ENCODE data around the gene TMEM178B. TPM values are rescaled to one million over a fixed set of nuclear protein-coding genes. Genes with fewer than 3 reads are reported as not detected.

The TMEM178B gene
- total RNA-seq, 2 experiments from 2014 or later = not detected

DNA sequence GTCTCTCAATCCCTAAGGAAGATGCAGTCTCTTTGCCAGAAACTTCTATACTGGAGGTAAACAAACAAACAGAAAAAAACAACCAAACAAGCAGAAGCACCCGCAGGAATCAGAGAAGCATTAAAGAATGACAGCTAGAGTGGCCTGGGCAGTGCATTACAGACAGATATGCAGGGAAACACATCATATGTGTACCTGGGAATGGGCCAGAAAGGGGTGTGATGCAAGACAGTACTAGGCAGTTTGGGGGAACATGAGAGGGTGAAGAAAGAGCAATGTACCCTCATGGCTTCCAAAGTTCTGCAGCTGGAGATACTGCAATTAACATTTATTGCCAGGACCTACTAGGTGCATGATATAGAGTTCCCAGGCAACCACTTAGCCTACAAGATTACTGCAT is 177.3 kb downstream of the TMEM178B start:
- TF ChIP-seq, protein P1, sequence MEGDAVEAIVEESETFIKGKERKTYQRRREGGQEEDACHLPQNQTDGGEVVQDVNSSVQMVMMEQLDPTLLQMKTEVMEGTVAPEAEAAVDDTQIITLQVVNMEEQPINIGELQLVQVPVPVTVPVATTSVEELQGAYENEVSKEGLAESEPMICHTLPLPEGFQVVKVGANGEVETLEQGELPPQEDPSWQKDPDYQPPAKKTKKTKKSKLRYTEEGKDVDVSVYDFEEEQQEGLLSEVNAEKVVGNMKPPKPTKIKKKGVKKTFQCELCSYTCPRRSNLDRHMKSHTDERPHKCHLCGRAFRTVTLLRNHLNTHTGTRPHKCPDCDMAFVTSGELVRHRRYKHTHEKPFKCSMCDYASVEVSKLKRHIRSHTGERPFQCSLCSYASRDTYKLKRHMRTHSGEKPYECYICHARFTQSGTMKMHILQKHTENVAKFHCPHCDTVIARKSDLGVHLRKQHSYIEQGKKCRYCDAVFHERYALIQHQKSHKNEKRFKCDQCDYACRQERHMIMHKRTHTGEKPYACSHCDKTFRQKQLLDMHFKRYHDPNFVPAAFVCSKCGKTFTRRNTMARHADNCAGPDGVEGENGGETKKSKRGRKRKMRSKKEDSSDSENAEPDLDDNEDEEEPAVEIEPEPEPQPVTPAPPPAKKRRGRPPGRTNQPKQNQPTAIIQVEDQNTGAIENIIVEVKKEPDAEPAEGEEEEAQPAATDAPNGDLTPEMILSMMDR (IDR thresholded peaks at IDR 0.05) = no peak
- intact Hi-C loops (cut with DNase I, micrococcal nuclease) = no loop called here
- DNase-seq = no peak
- no peaks in the 10 kb centered on the region for H3K4me1 ChIP-seq (ENCODE audit: insufficient read depth, low read length)
- ChIA-PET POLR2A (no interaction called here), CTCF (no interaction called here)
- no peaks in the 10 kb centered on the region for H3K36me3 ChIP-seq (ENCODE audit: insufficient read depth, low read length)
- Mint-ChIP-seq H3K9me3 (no peaks in the 10 kb centered on the region), H3K27ac (no peak overlapping the region), H3K36me3 (ENCODE audit: low read depth) (no peaks in the 10 kb centered on the region), H3K4me3 (no peak overlapping the region), H3K4me1 (ENCODE audit: low read depth) (no peaks in the 10 kb centered on the region), H3K27me3 (peaks cover 14% of the 10 kb centered on the region)
- H3K27me3 ChIP-seq (ENCODE audit: control insufficient read depth in 1 of 2, insufficient read depth in 2 of 2, low read length in 2 of 2) = no peaks in the 10 kb centered on the region
- ATAC-seq (ENCODE audit: poor library complexity) = no peak
- H3K9me3 ChIP-seq (ENCODE audit: control insufficient read depth in 1 of 2, insufficient read depth in 1 of 2, low read length in 2 of 2) = no peaks in the 10 kb centered on the region
- H3K27ac ChIP-seq (ENCODE audit: low read depth in 1 of 2, low read length in 2 of 2) = no peak overlapping the region
- no peak overlapping the region for H3K4me3 ChIP-seq (ENCODE audit: low read length)

DNA sequence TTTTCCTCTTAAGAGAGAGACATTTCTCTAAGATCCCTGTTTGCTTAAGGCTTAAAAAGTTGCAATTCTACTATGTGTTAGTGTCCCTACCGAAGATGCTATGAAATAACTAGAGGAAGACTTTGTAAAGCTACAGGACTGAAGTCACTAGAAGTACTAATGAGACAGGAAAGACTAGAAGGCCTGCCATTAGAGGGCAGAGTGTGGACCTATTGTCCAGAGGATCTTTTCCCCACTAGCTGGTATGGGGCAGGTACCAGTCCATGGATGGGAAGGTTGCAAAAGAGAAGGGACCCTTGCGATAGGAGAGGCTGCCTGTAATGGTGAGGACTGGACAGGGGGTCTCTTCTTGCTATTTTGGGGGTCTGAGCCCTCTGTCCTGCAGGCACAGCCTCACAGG is 178.1 kb downstream of the TMEM178B start:
- H3K36me3 Mint-ChIP-seq (ENCODE audit: low read depth) = no peaks in the 10 kb centered on the region
- H3K27ac ChIP-seq (ENCODE audit: low read depth in 1 of 2, low read length in 2 of 2) = no peak overlapping the region
- ATAC-seq (ENCODE audit: poor library complexity) (no peak), DNase-seq (no peak)
- ChIA-PET CTCF (no interaction called here), POLR2A (no interaction called here)
- peaks cover 5% of the 10 kb centered on the region for H3K9me3 Mint-ChIP-seq
- H3K27ac Mint-ChIP-seq = no peak overlapping the region
- H3K27me3 ChIP-seq (ENCODE audit: control insufficient read depth in 1 of 2, insufficient read depth in 2 of 2, low read length in 2 of 2) = no peaks in the 10 kb centered on the region
- no peaks in the 10 kb centered on the region for H3K36me3 ChIP-seq (ENCODE audit: insufficient read depth, low read length)
- intact Hi-C loops (cut with DNase I, micrococcal nuclease) = no loop called here
- no peak overlapping the region for H3K4me3 ChIP-seq (ENCODE audit: low read length)
- no peaks in the 10 kb centered on the region for H3K4me1 Mint-ChIP-seq (ENCODE audit: low read depth)
- no peak overlapping the region for H3K4me3 Mint-ChIP-seq
- peaks cover 17% of the 10 kb centered on the region for H3K27me3 Mint-ChIP-seq
- H3K4me1 ChIP-seq (ENCODE audit: insufficient read depth, low read length) = no peaks in the 10 kb centered on the region
- no peaks in the 10 kb centered on the region for H3K9me3 ChIP-seq (ENCODE audit: control insufficient read depth in 1 of 2, insufficient read depth in 1 of 2, low read length in 2 of 2)
- TF ChIP-seq, protein P1 (IDR thresholded peaks at IDR 0.05) = no peak

DNA sequence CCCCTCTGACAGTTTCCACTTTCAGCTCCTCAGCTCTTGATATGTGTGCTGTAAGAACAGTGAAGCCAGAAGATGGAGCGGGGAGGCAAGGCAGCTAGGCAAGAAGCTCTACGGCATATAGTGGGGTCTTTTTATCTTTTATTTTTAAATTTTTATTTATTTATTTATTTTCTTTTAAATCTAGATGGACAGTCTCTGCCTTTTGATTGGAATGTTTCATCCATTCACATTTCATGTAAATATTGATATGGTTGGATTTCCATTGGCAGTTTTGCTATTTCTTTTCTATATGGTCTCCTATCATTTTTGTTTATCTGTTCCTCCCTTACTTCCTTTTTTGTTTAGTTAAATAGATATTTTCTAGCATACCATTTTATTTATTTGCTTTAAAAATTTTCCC is 183.7 kb downstream of the TMEM178B start:
- Mint-ChIP-seq H3K4me1 (ENCODE audit: low read depth) (no peaks in the 10 kb centered on the region), H3K4me3 (no peak overlapping the region), H3K27ac (no peak overlapping the region), H3K27me3 (peaks cover 3% of the 10 kb centered on the region), H3K9me3 (peaks cover 16% of the 10 kb centered on the region), H3K36me3 (ENCODE audit: low read depth) (no peaks in the 10 kb centered on the region)
- H3K27me3 ChIP-seq (ENCODE audit: control insufficient read depth in 1 of 2, insufficient read depth in 2 of 2, low read length in 2 of 2) = no peaks in the 10 kb centered on the region
- POLR2A ChIA-PET = no interaction called here
- H3K36me3 ChIP-seq (ENCODE audit: insufficient read depth, low read length) = no peaks in the 10 kb centered on the region
- H3K4me1 ChIP-seq (ENCODE audit: insufficient read depth, low read length) = no peaks in the 10 kb centered on the region
- no peak for ATAC-seq (ENCODE audit: poor library complexity)
- intact Hi-C loops (cut with DNase I, micrococcal nuclease) = no loop called here
- DNase-seq = no peak
- peaks cover 0 to 4% of the 10 kb centered on the region in 2 experiments for H3K9me3 ChIP-seq (ENCODE audit: control insufficient read depth in 1 of 2, insufficient read depth in 1 of 2, low read length in 2 of 2)
- CTCF ChIA-PET = no interaction called here
- H3K4me3 ChIP-seq (ENCODE audit: low read length) = no peak overlapping the region
- TF ChIP-seq, protein P1 (IDR thresholded peaks at IDR 0.05) = no peak
- H3K27ac ChIP-seq (ENCODE audit: low read depth in 1 of 2, low read length in 2 of 2) = no peak overlapping the region

All from CD4-positive, alpha-beta T cell (primary cell).